K562 (cell line): ENCODE data around the gene ZNF488. TPM values are rescaled to one million over a fixed set of nuclear protein-coding genes. Genes with fewer than 3 reads are reported as not detected.

Experiments used
- ATAC-seq: fragments of 200-7000 bp; cut with Tn5 transposase; 3 replicates; pipeline ENCODE4 v1.9.1; 2020; ENCODE audit warnings: moderate library complexity
- BruUV-seq: library from RNA; stranded (reverse); fragments of 400-500 nt; replicated peaks from 2 replicates; lab custom pipeline; 2021; lab: Mats Ljungman, UMichigan
- CTCF ChIA-PET: fragments of 300-600 bp; formaldehyde crosslinking; extraction: SDS; loops from one replicate; lab custom pipeline; 2021; ENCODE audit warnings: low intra/inter-chr PET ratio; lab: Yijun Ruan, JAX
- POLR2A ChIA-PET: fragments of 300-600, 350-650 bp; sonication (Branson Sonifier 250); formaldehyde crosslinking; extraction: SDS; loops from one replicate; lab custom pipeline; 2021; ENCODE audit warnings: antibody characterized with exemption, inconsistent platforms; lab: Yijun Ruan, JAX
- DNase-seq, 4 experiments: peaks; one replicate each; pipeline versions ENCODE4 v3.0.0 to v3.0.0-alpha.2; 2011 to 2018; ENCODE audit warnings: low spot score in 3 of 4, mixed read lengths in 3 of 4; ENCODE audit errors: extremely low read depth in 1 of 4
- FAIRE-seq: peaks from 2 replicates; lab custom pipeline; 2011; peaks lifted over from hg19 to GRCh38; lab: Jason Lieb, UNC
- H2AFZ ChIP-seq: 2 replicates; pipeline ENCODE4 v1.6.0; 2011; ENCODE audit warnings: low read depth, low read length, control low read depth, inconsistent platforms
- H3K27ac ChIP-seq: fragments of 200-600 bp; 3 replicates; pipeline ENCODE4 v1.8.0; 2011; ENCODE audit warnings: low read depth, mild to moderate bottlenecking, control low read depth, inconsistent platforms, low read length, moderate library complexity, mixed read lengths; ENCODE audit errors: extremely low read depth
- H3K27me3 ChIP-seq, 2 experiments: fragments of 300-600 bp in 1 of 2; 2 replicates in 1 of 2; 3 replicates in 1 of 2; pipeline versions ENCODE4 v1.6.0 to v1.8.0; 2011; ENCODE audit warnings: inconsistent platforms in 2 of 2, low read length in 2 of 2, mild to moderate bottlenecking in 1 of 2, mixed read lengths in 1 of 2, moderate library complexity in 1 of 2; ENCODE audit not compliant: control insufficient read depth in 2 of 2, insufficient read depth in 2 of 2
- H3K36me3 ChIP-seq: fragments of 300-600 bp; 3 replicates; pipeline ENCODE4 v1.8.0; 2011; ENCODE audit warnings: mild to moderate bottlenecking, low read length, inconsistent platforms; ENCODE audit not compliant: control insufficient read depth, insufficient read depth
- H3K4me1 ChIP-seq, 2 experiments: fragments of 200-600 bp in 1 of 2; replicated peaks in 1 of 2; 2 replicates in 1 of 2; 3 replicates in 1 of 2; pipeline versions ENCODE4 v1.5.1 to v1.8.0; 2011; ENCODE audit warnings: inconsistent platforms in 2 of 2, low read length in 2 of 2, mild to moderate bottlenecking in 1 of 2, mixed read lengths in 1 of 2, moderate library complexity in 1 of 2; ENCODE audit not compliant: control insufficient read depth in 2 of 2, insufficient read depth in 2 of 2
- H3K4me2 ChIP-seq: 2 replicates; pipeline ENCODE4 v1.6.1; 2011; ENCODE audit warnings: low read length, control low read depth, inconsistent platforms, mixed read lengths; ENCODE audit not compliant: insufficient read depth
- H3K4me3 ChIP-seq: fragments of 200-600 bp; sonication (generic), shearing (Covaris generic); 2 replicates; pipeline ENCODE4 v1.5.1; 2016; ENCODE audit warnings: control low read depth, inconsistent platforms
- H3K79me2 ChIP-seq: fragments of 200-600 bp; 3 replicates; pipeline ENCODE4 v1.8.0; 2011; ENCODE audit warnings: low read length, inconsistent platforms; ENCODE audit not compliant: control insufficient read depth, insufficient read depth
- H3K9ac ChIP-seq, 2 experiments: 2 replicates each; pipeline versions ENCODE4 v1.6.0 to v1.6.1; 2011; ENCODE audit warnings: low read depth in 2 of 2, low read length in 2 of 2, control low read depth in 1 of 2, inconsistent platforms in 1 of 2, mild to moderate bottlenecking in 1 of 2, mixed read lengths in 1 of 2; ENCODE audit not compliant: insufficient read depth in 1 of 2
- H3K9me1 ChIP-seq: one replicate; pipeline ENCODE4 v1.6.0; 2011; ENCODE audit warnings: inconsistent platforms, mild to moderate bottlenecking, low read length, moderate library complexity; ENCODE audit not compliant: control insufficient read depth, insufficient read depth
- H3K9me3 ChIP-seq: replicated peaks from 2 replicates; pipeline ENCODE4 v1.5.1; 2011; ENCODE audit warnings: low read depth, low read length, inconsistent platforms; ENCODE audit not compliant: control insufficient read depth, insufficient read depth
- H4K20me1 ChIP-seq: replicated peaks from 2 replicates; pipeline ENCODE4 v1.6.1; 2011; ENCODE audit warnings: low read length, inconsistent platforms, mixed read lengths; ENCODE audit not compliant: control insufficient read depth, insufficient read depth
- CHD2 ChIP-seq: IDR thresholded peaks from 2 replicates; pipeline ENCODE4 v1.6.1; 2011; ENCODE audit warnings: low read depth, low read length
- CREB1 ChIP-seq, 2 experiments: sonication (generic) in 1 of 2; formaldehyde crosslinking in 1 of 2; IDR thresholded peaks; 2 replicates each; pipeline versions ENCODE4 v1.6.1 to v1.8.0; 2012 to 2022; ENCODE audit warnings: inconsistent platforms in 1 of 2, mild to moderate bottlenecking in 1 of 2, missing genetic modification reagents in 1 of 2, moderate library complexity in 1 of 2
- HDGF ChIP-seq: fragments of 450-650 bp; IDR thresholded peaks from 2 replicates; pipeline ENCODE4 v1.6.1; 2016
- HMG20B ChIP-seq: fragments of 250-450 bp; sonication (Bioruptor Pico); IDR thresholded peaks from 2 replicates; pipeline ENCODE4 v1.5.0; 2021; ENCODE audit warnings: mild to moderate bottlenecking
- MAFF ChIP-seq: IDR thresholded peaks from 2 replicates; pipeline ENCODE4 v1.6.1; 2012; ENCODE audit warnings: low read length, improper control_type of control experiment
- MAFK ChIP-seq: IDR thresholded peaks from 2 replicates; pipeline ENCODE4 v1.6.1; 2011; ENCODE audit warnings: low read length, improper control_type of control experiment
- NFXL1 ChIP-seq: fragments of 450-650 bp; formaldehyde crosslinking; IDR thresholded peaks from 2 replicates; pipeline ENCODE4 v1.4.0; 2021; ENCODE audit warnings: mild to moderate bottlenecking
- PHF20 ChIP-seq: fragments of 450-650 bp; IDR thresholded peaks from 2 replicates; pipeline ENCODE4 v1.6.1; 2018; ENCODE audit not compliant: partially characterized antibody
- SREBF1 ChIP-seq: fragments of 150-350 bp; IDR thresholded peaks from 2 replicates; pipeline ENCODE4 v1.6.1; 2014; ENCODE audit warnings: antibody characterized with exemption, low read depth, low read length, borderline replicate concordance
- ZBTB1 ChIP-seq: sonication (generic); formaldehyde crosslinking; IDR thresholded peaks from 2 replicates; pipeline ENCODE4 v1.8.1; 2023; ENCODE audit warnings: missing genetic modification reagents, low read depth, mild to moderate bottlenecking, borderline replicate concordance
- ZNF3 ChIP-seq: fragments of 250-450 bp; sonication (Bioruptor Pico); IDR thresholded peaks from 2 replicates; pipeline ENCODE4 v1.5.0; 2021; ENCODE audit warnings: mild to moderate bottlenecking, moderate library complexity
- ZNF384 ChIP-seq: IDR thresholded peaks from 2 replicates; pipeline ENCODE4 v1.6.1; 2012; ENCODE audit warnings: low read depth, low read length, improper control_type of control experiment
- ZNF444 ChIP-seq: fragments of 250-450 bp; sonication (Bioruptor Pico); IDR thresholded peaks from 2 replicates; pipeline ENCODE4 v1.4.0; 2020; ENCODE audit warnings: mild to moderate bottlenecking, moderate library complexity
- WGBS: fragments of 100-300 bp; shearing (Covaris generic); methylation state at CpG from one replicate; pipeline ENCODE4 v1.1.6; 2016; ENCODE audit warnings: low coverage, mixed read lengths; ENCODE audit not compliant: insufficient coverage; ENCODE audit errors: missing lambda C conversion rate; 5-methylcytosine and 5-hydroxymethylcytosine counted together
- in situ Hi-C: fragments of 300-500 bp; cut with MboI; formaldehyde crosslinking; loops from 4 replicates; pipeline ENCODE4 v1.15.0; 2018; ENCODE audit warnings: inconsistent platforms, mixed read lengths
- intact Hi-C: fragments of 100-400 bp; cut with micrococcal nuclease; formaldehyde crosslinking; loops from 2 replicates; pipeline ENCODE4 v1.14.2; 2022
- polyA plus RNA-seq, 8 experiments: library from polyadenylated mRNA; depleted of rRNA in 4 of 8; stranded (reverse) in 5 of 8; unstranded in 3 of 8; fragments of >200 nt; fragmentation: Nextera tagmentation in 2 of 8; fragmentation: Illumina TruSeq in 1 of 8; extraction: Ambion mirVana in 2 of 8; extraction: Trizol in 1 of 8; gene quantifications; 2 replicates each; pipeline versions ENCODE4 v1.2.1 to v1.2.3, GENCODE V29; 2011 to 2014; ENCODE audit warnings: inconsistent platforms in 1 of 8, missing spikeins in 1 of 8
- total RNA-seq, 7 experiments: library from RNA; depleted of rRNA in 6 of 7; stranded (reverse); fragments of >200 nt in 6 of 7; fragmentation: Illumina TruSeq in 2 of 7; extraction: Trizol in 2 of 7; gene quantifications; 2 replicates each; pipeline versions ENCODE4 v1.2.1 to v1.2.3, GENCODE V29; 2011 to 2021; ENCODE audit warnings: low replicate concordance in 1 of 7
- TF ChIP-seq, protein P1 (sequence below), 2 experiments: fragments of 450-650 bp; conservative IDR thresholded peaks; 2 replicates each; pipeline ENCODE4 v1.6.1; 2017; ENCODE audit warnings: mild to moderate bottlenecking in 2 of 2, moderate library complexity in 2 of 2
- TF ChIP-seq, protein P2 (sequence below): fragments of 250-450 bp; sonication (Bioruptor Pico); IDR thresholded peaks from 2 replicates; pipeline ENCODE4 v1.8.0; 2022; ENCODE audit warnings: moderate library complexity, mild to moderate bottlenecking, inconsistent platforms

The ZNF488 gene
- total and polyA plus RNA-seq, 9 of the 15 experiments (the other 6 are each of a cell fraction or from before 2014, with no cell fraction given) = 0.03 to 0.09 (median 0.05) TPM; not detected in 3

DNA sequence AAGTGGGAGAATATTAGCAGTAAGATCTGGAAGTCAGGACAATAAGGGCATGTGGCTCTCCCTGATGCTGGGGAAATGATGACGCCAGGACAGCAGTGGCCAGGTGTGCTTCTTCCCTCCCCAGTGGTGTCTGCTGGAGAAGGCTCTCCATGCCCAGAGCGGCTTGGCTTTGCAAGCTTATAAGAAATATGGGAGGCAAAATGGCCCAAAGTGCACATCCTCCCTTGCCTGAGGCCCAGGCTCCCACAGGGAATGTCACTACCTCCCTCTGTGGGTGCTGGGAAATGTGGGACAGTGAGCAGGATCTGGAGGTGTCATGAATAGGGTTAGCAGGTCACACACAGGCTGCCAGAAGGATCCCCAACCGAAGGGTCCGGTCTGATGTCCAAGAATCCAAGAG, 17.1 kb upstream of the ZNF488 start:
- TF ChIP-seq CHD2 (no peak), NFXL1 (no peak), ZNF3 (CRISPR knock-in tag) (no peak), HDGF (no peak), ZNF384 (no peak), HMG20B (no peak), CREB1 (IDR thresholded peaks at IDR 0.05) (no peak), CREB1 (CRISPR knock-in tag; IDR thresholded peaks at IDR 0.05) (no peak), PHF20 (no peak), ZNF444 (no peak), MAFK (no peak), ZBTB1 (CRISPR knock-in tag) (no peak), MAFF (no peak), SREBF1 (no peak)
- TF ChIP-seq, protein P1, sequence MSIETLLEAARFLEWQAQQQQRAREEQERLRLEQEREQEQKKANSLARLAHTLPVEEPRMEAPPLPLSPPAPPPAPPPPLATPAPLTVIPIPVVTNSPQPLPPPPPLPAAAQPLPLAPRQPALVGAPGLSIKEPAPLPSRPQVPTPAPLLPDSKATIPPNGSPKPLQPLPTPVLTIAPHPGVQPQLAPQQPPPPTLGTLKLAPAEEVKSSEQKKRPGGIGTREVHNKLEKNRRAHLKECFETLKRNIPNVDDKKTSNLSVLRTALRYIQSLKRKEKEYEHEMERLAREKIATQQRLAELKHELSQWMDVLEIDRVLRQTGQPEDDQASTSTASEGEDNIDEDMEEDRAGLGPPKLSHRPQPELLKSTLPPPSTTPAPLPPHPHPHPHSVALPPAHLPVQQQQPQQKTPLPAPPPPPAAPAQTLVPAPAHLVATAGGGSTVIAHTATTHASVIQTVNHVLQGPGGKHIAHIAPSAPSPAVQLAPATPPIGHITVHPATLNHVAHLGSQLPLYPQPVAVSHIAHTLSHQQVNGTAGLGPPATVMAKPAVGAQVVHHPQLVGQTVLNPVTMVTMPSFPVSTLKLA (conservative IDR thresholded peaks at IDR 0.05) = no peak
- TF ChIP-seq, protein P2, sequence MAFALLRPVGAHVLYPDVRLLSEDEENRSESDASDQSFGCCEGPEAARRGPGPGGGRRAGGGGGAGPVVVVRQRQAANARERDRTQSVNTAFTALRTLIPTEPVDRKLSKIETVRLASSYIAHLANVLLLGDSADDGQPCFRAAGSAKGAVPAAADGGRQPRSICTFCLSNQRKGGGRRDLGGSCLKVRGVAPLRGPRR = no peak
- DNase-seq (no peak), FAIRE-seq (no peak), ATAC-seq (no peak)
- no peak overlapping the region for H3K27ac ChIP-seq
- 16% methylated on average over 4 of the region's 4 CpGs for WGBS
- no peaks in the 10 kb centered on the region for H3K9me1 ChIP-seq
- H3K4me1 ChIP-seq = peaks cover 1 to 11% of the 10 kb centered on the region in 2 experiments; a peak in 4 of 5 replicates
- in situ Hi-C loops = no loop called here
- BruUV-seq = no TSS peak
- H3K79me2 ChIP-seq = no peaks in the 10 kb centered on the region
- H3K27me3 ChIP-seq = peaks cover 8 to 29% of the 10 kb centered on the region in 2 experiments; a peak in 3 of 5 replicates
- ChIA-PET POLR2A (no interaction called here), CTCF (no interaction called here)
- no peak overlapping the region for H3K4me2 ChIP-seq
- no peak overlapping the region for H3K9ac ChIP-seq
- no peaks in the 10 kb centered on the region for H4K20me1 ChIP-seq
- no peak overlapping the region for H3K4me3 ChIP-seq
- H3K36me3 ChIP-seq = no peaks in the 10 kb centered on the region
- no peak overlapping the region for H2AFZ ChIP-seq
- no peaks in the 10 kb centered on the region for H3K9me3 ChIP-seq
- intact Hi-C loops = no loop called here
